CD4-positive, alpha-beta T cell (primary cell): ENCODE results near the gene SS18. TPM values are rescaled to one million over a fixed set of nuclear protein-coding genes. Genes with fewer than 3 reads are reported as not detected.

Experiments used
- ATAC-seq: fragments of 200-7000 bp; cut with Tn5 transposase; one replicate; pipeline ENCODE4 v1.10.0; 2022; ENCODE audit warnings: mild to moderate bottlenecking; ENCODE audit not compliant: poor library complexity
- CTCF ChIA-PET: fragments of 350-600 bp; sonication (Branson Sonifier 250); formaldehyde crosslinking; loops from one replicate; lab custom pipeline; 2021; ENCODE audit warnings: antibody characterized with exemption, inconsistent platforms; lab: Charles Lee
- POLR2A ChIA-PET: fragments of 350-600 bp; sonication (Branson Sonifier 250); formaldehyde crosslinking; loops from one replicate; lab custom pipeline; 2021; ENCODE audit warnings: antibody characterized with exemption, inconsistent platforms; lab: Charles Lee
- DNase-seq, 14 experiments: peaks; one replicate each; pipeline ENCODE4 v3.0.0-alpha.2; 2013 to 2020; ENCODE audit warnings: mixed read lengths in 2 of 14
- H3K27ac ChIP-seq, 2 donors: one replicate each; pipeline versions ENCODE4 v1.5.1 to v1.7.0; 2013; ENCODE audit warnings: low read length in 2 of 2, low read depth in 1 of 2, mild to moderate bottlenecking in 1 of 2
- H3K27me3 ChIP-seq, 2 experiments: 1 replicate in 1 of 2; 2 replicates in 1 of 2; pipeline versions ENCODE4 v1.6.1 to v1.7.0; 2013; ENCODE audit warnings: low read length in 2 of 2, control low read depth in 1 of 2, mild to moderate bottlenecking in 1 of 2, moderate library complexity in 1 of 2; ENCODE audit not compliant: insufficient read depth in 2 of 2, control insufficient read depth in 1 of 2
- H3K36me3 ChIP-seq: one replicate; pipeline ENCODE4 v1.6.1; 2013; ENCODE audit warnings: low read length, control low read depth; ENCODE audit not compliant: insufficient read depth
- H3K4me1 ChIP-seq: one replicate; pipeline ENCODE4 v1.6.1; 2013; ENCODE audit warnings: low read length, control low read depth; ENCODE audit not compliant: insufficient read depth
- H3K4me3 ChIP-seq: one replicate; pipeline ENCODE4 v1.5.1; 2013; ENCODE audit warnings: mild to moderate bottlenecking, low read length, moderate library complexity
- H3K9me3 ChIP-seq, 2 experiments: 1 replicate in 1 of 2; 2 replicates in 1 of 2; pipeline versions ENCODE4 v1.6.1 to v1.7.0; 2013; ENCODE audit warnings: low read length in 2 of 2, mild to moderate bottlenecking in 2 of 2, control low read depth in 1 of 2, moderate library complexity in 1 of 2; ENCODE audit not compliant: control insufficient read depth in 1 of 2, insufficient read depth in 1 of 2
- H3K27ac Mint-ChIP-seq: one replicate; pipeline ENCODE4 v1.8.0; 2020; ENCODE audit warnings: mixed read lengths
- H3K27me3 Mint-ChIP-seq: one replicate; pipeline ENCODE4 v1.8.0; 2021; ENCODE audit warnings: mixed read lengths
- H3K36me3 Mint-ChIP-seq: one replicate; pipeline ENCODE4 v1.8.0; 2021; ENCODE audit warnings: low read depth, mixed read lengths
- H3K4me1 Mint-ChIP-seq: one replicate; pipeline ENCODE4 v1.8.0; 2021; ENCODE audit warnings: low read depth, mixed read lengths
- H3K4me3 Mint-ChIP-seq: one replicate; pipeline ENCODE4 v1.8.0; 2020; ENCODE audit warnings: mild to moderate bottlenecking, mixed read lengths
- H3K9me3 Mint-ChIP-seq: one replicate; pipeline ENCODE4 v1.8.0; 2020; ENCODE audit warnings: mixed read lengths
- intact Hi-C, 2 experiments: fragments of 100-400 bp; cut with DNase I in 1 of 2; cut with micrococcal nuclease in 1 of 2; formaldehyde crosslinking; loops; one replicate each; pipeline versions ENCODE4 v1.15.1 to v1.9.0; 2023 to 2025; cut with DNase I, micrococcal nuclease
- total RNA-seq, 174 experiments: library from RNA in 2 of 174; stranded (reverse) in 2 of 174; gene quantifications; one replicate each; pipeline ENCODE4 v1.2.3 and lab custom pipeline; 2021 to 2026
- TF ChIP-seq, protein P1 (sequence below): fragments of 200-600 bp; IDR thresholded peaks from one replicate; pipeline ENCODE4 v1.8.0; 2022; ENCODE audit warnings: antibody characterized with exemption, mild to moderate bottlenecking

SS18 gene
- total RNA-seq, 2 experiments from 2014 or later = 40.4 to 41.7 TPM

DNA sequence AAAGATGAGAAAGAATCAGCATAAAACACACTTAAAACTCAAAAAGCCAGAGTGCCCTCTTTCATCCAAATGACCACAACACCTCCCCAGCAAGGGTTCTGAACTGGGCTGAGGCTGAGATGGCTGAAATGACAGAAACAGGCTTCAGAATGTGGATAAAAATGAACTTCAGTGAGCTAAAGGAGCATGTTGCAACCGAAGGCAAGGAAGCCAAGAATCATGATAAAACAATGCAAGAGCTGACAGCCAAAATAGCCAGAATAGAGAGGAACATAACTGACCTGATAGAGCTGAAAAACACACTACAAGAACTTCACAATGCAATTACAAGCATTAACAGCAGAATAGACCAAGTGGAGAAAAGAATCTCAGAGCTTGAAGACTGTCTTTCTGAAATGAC is 31.1 kb upstream of the SS18 start:
- Mint-ChIP-seq H3K27ac (no peak overlapping the region), H3K4me3 (no peak overlapping the region), H3K9me3 (peaks cover 8% of the 10 kb centered on the region), H3K4me1 (peaks cover 8% of the 10 kb centered on the region), H3K27me3 (peaks cover 4% of the 10 kb centered on the region), H3K36me3 (no peaks in the 10 kb centered on the region)
- CTCF ChIA-PET = no interaction called here
- Histone ChIP-seq H3K27me3 (no peaks in the 10 kb centered on the region), H3K9me3 (no peaks in the 10 kb centered on the region), H3K4me3 (no peak overlapping the region), H3K36me3 (no peaks in the 10 kb centered on the region), H3K4me1 (no peaks in the 10 kb centered on the region), H3K27ac (no peak overlapping the region)
- no peak for ATAC-seq
- POLR2A ChIA-PET = no interaction called here
- TF ChIP-seq, protein P1, sequence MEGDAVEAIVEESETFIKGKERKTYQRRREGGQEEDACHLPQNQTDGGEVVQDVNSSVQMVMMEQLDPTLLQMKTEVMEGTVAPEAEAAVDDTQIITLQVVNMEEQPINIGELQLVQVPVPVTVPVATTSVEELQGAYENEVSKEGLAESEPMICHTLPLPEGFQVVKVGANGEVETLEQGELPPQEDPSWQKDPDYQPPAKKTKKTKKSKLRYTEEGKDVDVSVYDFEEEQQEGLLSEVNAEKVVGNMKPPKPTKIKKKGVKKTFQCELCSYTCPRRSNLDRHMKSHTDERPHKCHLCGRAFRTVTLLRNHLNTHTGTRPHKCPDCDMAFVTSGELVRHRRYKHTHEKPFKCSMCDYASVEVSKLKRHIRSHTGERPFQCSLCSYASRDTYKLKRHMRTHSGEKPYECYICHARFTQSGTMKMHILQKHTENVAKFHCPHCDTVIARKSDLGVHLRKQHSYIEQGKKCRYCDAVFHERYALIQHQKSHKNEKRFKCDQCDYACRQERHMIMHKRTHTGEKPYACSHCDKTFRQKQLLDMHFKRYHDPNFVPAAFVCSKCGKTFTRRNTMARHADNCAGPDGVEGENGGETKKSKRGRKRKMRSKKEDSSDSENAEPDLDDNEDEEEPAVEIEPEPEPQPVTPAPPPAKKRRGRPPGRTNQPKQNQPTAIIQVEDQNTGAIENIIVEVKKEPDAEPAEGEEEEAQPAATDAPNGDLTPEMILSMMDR = no peak
- DNase-seq = no peak
- intact Hi-C loops = loop anchor here in 1 of 2 experiments (10.0 kb wide), 1 partner anchor 197 kb away; no protein-coding TSS in a partner anchor

DNA sequence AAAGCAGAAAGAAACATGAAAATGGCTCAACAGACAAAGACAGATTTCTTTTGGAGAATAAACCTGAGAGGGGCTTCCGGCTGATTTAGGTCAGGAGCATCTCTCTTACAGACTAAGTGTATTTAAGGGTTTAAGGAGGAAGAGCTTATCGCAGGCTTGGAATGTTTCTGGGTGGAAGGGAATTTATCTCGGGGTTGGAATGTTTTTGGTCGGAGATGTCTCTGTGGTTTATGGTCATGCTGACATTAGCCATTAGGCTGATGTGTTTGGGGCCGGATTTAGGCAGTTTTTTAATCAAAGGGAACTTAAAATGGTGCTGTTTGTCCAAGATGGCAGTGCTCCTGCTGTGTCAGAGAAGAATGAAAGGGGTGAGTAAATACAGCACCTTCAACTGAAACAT is 28.8 kb upstream of the SS18 start:
- no peak overlapping the region for H3K27ac Mint-ChIP-seq
- H3K9me3 ChIP-seq = no peaks in the 10 kb centered on the region
- DNase-seq (no peak), ATAC-seq (no peak)
- no peak overlapping the region for H3K4me3 Mint-ChIP-seq
- CTCF ChIA-PET = no interaction called here
- H3K27me3 ChIP-seq = no peaks in the 10 kb centered on the region
- H3K4me1 Mint-ChIP-seq = peaks cover 8% of the 10 kb centered on the region
- intact Hi-C loops = no loop called here
- TF ChIP-seq, protein P1 = no peak
- H3K27me3 Mint-ChIP-seq = peaks cover 4% of the 10 kb centered on the region
- no peaks in the 10 kb centered on the region for H3K4me1 ChIP-seq
- H3K36me3 ChIP-seq = no peaks in the 10 kb centered on the region
- no peaks in the 10 kb centered on the region for H3K36me3 Mint-ChIP-seq
- peaks cover 8% of the 10 kb centered on the region for H3K9me3 Mint-ChIP-seq
- no peak overlapping the region for H3K4me3 ChIP-seq
- POLR2A ChIA-PET = no interaction called here
- no peak overlapping the region for H3K27ac ChIP-seq

DNA sequence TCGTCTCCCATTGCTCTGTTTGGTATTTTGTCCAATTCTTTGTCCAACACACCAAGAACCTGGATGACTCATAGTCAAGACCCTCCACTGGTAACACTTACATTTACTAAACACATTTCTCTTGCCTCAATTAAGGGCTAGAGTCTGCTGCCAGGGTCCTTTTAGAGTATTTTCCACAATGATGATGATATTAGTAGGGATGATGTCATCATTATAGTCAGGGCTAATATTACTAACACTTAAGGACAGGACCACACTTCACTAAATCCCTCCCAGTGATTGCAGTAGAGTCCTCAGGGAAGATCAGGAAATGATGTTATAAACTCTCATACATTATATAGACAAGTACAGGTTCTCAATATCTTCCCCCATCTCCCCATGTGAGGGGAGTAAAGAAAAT is 13.6 kb upstream of the SS18 start:
- no peaks in the 10 kb centered on the region for H3K36me3 ChIP-seq
- Mint-ChIP-seq H3K27me3 (no peaks in the 10 kb centered on the region), H3K4me3 (no peak overlapping the region), H3K27ac (no peak overlapping the region), H3K36me3 (no peaks in the 10 kb centered on the region), H3K4me1 (no peaks in the 10 kb centered on the region), H3K9me3 (no peaks in the 10 kb centered on the region)
- TF ChIP-seq, protein P1 = no peak
- H3K4me3 ChIP-seq = no peak overlapping the region
- H3K4me1 ChIP-seq = no peaks in the 10 kb centered on the region
- H3K27ac ChIP-seq = no peak overlapping the region
- CTCF ChIA-PET = no interaction called here
- H3K9me3 ChIP-seq = no peaks in the 10 kb centered on the region
- H3K27me3 ChIP-seq = no peaks in the 10 kb centered on the region
- intact Hi-C loops = no loop called here
- ATAC-seq (no peak), DNase-seq (no peak)
- POLR2A ChIA-PET = no interaction called here
